ENCODE data around the gene RAB28.
A peak's percentile ranks its signal among the peaks of the same experiment; 100 is the strongest.

The RAB28 gene

GRCh38 chr4:13484122-13484748 is at the start of gene RAB28:
Gene RAB28, minus strand, starts transcription at chr4:13484340.
- peak within 1 kb of the TSS; percentile 91 to 99 (median 97) for H3K4me3 Mint-ChIP-seq
- H3K27ac Mint-ChIP-seq: peak within 1 kb of the TSS; percentile 99 to 100 (median 99)
- H3K4me1 Mint-ChIP-seq: peaks cover 29% of the 10 kb centered on the region
- H3K27me3 Mint-ChIP-seq (ENCODE audit: low read depth): peaks cover 4% of the 10 kb centered on the region
- H3K9me3 Mint-ChIP-seq: no peaks in the 10 kb centered on the region
- no peak for TF ChIP-seq CTCF (IDR thresholded peaks at IDR 0.05; ENCODE audit: unreplicated experiment in 3 of 3)
- H3K36me3 Mint-ChIP-seq (ENCODE audit: low read depth): no peaks in the 10 kb centered on the region

GRCh38 chr4:13531625-13531998 is 47.5 kb upstream of the RAB28 start:
- Mint-ChIP-seq H3K4me3 (no peak overlapping the region), H3K9me3 (peaks cover 2% of the 10 kb centered on the region), H3K27me3 (ENCODE audit: low read depth) (peaks cover 100% of the 10 kb centered on the region), H3K4me1 (peaks cover 6% of the 10 kb centered on the region), H3K36me3 (ENCODE audit: low read depth) (no peaks in the 10 kb centered on the region), H3K27ac (no peak overlapping the region)
- TF ChIP-seq CTCF (IDR thresholded peaks at IDR 0.05; ENCODE audit: unreplicated experiment in 3 of 3): no peak

GRCh38 chr4:13530823-13531624 is 46.9 kb upstream of the RAB28 start:
- TF ChIP-seq CTCF (IDR thresholded peaks at IDR 0.05; ENCODE audit: unreplicated experiment in 3 of 3): no peak
- Mint-ChIP-seq H3K27ac (no peak overlapping the region), H3K36me3 (ENCODE audit: low read depth) (no peaks in the 10 kb centered on the region), H3K4me3 (no peak overlapping the region), H3K9me3 (peaks cover 3% of the 10 kb centered on the region), H3K27me3 (ENCODE audit: low read depth) (peaks cover 100% of the 10 kb centered on the region), H3K4me1 (peaks cover 6% of the 10 kb centered on the region)

GRCh38 chr4:13529128-13529919 is 45.2 kb upstream of the RAB28 start:
- Mint-ChIP-seq H3K4me3 (no peak overlapping the region), H3K36me3 (ENCODE audit: low read depth) (no peaks in the 10 kb centered on the region), H3K4me1 (peaks cover 6% of the 10 kb centered on the region), H3K9me3 (peaks cover 10% of the 10 kb centered on the region), H3K27me3 (ENCODE audit: low read depth) (peaks cover 100% of the 10 kb centered on the region), H3K27ac (no peak overlapping the region)
- no peak for TF ChIP-seq CTCF (IDR thresholded peaks at IDR 0.05; ENCODE audit: unreplicated experiment in 3 of 3)

GRCh38 chr4:13528821-13529127 is 44.6 kb upstream of the RAB28 start:
- no peak for TF ChIP-seq CTCF (IDR thresholded peaks at IDR 0.05; ENCODE audit: unreplicated experiment in 3 of 3)
- peaks cover 14% of the 10 kb centered on the region for H3K9me3 Mint-ChIP-seq
- H3K27ac Mint-ChIP-seq: no peak overlapping the region
- peaks cover 6% of the 10 kb centered on the region for H3K4me1 Mint-ChIP-seq
- no peak overlapping the region for H3K4me3 Mint-ChIP-seq
- peaks cover 100% of the 10 kb centered on the region for H3K27me3 Mint-ChIP-seq (ENCODE audit: low read depth)
- no peaks in the 10 kb centered on the region for H3K36me3 Mint-ChIP-seq (ENCODE audit: low read depth)

All from nephron (organoid).